Amygdala (tissue), 56 donors: ENCODE measurements around the gene P3H1.
"Not testable (repeated sequence)": the region's sequence is repeated elsewhere in the genome, so short reads cannot be mapped to it uniquely, and the experiment has no call there.

Experiments
- DNase-seq, 56 donors: peaks; one replicate each; lab custom pipeline; 2025; lab: John Stamatoyannopoulos, UW

Gene P3H1, protein sequence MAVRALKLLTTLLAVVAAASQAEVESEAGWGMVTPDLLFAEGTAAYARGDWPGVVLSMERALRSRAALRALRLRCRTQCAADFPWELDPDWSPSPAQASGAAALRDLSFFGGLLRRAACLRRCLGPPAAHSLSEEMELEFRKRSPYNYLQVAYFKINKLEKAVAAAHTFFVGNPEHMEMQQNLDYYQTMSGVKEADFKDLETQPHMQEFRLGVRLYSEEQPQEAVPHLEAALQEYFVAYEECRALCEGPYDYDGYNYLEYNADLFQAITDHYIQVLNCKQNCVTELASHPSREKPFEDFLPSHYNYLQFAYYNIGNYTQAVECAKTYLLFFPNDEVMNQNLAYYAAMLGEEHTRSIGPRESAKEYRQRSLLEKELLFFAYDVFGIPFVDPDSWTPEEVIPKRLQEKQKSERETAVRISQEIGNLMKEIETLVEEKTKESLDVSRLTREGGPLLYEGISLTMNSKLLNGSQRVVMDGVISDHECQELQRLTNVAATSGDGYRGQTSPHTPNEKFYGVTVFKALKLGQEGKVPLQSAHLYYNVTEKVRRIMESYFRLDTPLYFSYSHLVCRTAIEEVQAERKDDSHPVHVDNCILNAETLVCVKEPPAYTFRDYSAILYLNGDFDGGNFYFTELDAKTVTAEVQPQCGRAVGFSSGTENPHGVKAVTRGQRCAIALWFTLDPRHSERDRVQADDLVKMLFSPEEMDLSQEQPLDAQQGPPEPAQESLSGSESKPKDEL

DNA sequence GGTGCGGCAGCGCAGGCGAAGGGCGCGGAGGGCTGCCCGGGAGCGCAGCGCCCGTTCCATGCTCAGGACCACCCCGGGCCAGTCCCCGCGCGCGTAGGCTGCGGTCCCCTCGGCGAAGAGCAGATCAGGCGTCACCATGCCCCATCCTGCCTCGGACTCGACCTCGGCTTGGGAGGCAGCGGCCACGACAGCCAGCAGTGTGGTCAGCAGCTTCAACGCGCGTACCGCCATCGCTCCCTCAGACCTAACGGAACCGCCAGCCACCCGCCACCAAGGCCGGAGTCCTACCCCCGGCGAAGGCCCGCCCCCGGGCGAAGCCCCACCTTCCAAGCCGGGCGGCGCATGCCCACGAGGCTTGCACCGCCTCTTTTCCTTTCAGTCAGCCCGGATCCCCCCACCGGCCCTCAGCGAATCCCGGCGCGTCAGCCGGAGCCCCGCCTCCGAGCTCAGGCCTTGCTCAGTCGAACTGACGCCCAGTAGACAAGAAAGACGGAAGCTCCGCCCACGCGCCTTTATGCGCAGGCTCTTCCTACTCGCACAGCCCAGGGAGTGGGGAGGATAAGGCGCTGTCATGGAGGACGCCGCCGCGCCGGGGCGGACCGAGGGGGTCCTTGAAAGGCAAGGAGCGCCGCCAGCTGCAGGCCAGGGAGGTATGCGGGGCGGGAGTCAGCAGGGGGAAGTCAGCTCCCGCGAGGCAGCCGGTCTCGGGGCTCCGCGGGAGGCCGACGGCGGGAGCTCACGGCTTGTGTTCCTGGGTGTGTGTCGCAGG is at the start of gene P3H1, which contains the start of gene C1orf50:
Gene P3H1, minus strand, starts transcription at position 288 of the 769 bp plus-strand sequence. Its CDS starts 57 bp downstream, at position 231.
Gene C1orf50, plus strand, starts transcription at position 509 of the 769 bp plus-strand sequence. Its CDS starts 63 bp downstream, at position 572.
- DNase-seq: peak; percentile 86 to 100 (median 99)

DNA sequence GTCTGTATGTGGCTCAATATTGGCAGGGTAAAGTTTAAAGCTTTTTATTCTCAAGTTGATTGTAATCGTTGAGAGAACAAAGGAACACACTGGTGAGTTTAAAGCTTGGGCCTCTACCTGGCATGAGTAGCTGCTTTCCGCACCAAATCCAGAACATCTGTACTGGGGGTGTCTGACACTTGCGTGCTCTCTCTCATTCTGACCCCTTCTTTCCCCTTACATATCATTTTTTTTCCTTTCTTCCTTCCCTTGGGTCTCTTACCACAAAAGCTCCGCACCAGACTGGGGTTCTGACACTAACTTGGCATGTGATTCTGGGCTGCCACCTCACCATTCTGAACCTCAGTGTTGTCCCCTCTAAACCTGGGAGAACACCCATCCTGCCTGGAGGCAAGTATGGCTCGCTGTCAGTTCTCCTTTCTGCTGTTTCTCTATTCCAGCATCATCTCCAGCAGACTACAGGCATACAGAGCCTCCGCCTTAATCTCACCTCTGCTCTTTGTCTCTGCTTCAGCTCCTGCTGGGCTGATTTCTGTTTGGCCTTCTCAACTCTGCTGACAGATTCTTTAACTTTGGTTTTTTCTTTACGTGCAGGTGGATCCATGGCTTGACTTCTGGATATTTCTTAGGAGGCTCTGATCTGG is 49.2 kb upstream of the P3H1 start:
- peak in 3 of 56 donors; percentile 22 to 57 (median 25) for DNase-seq

DNA sequence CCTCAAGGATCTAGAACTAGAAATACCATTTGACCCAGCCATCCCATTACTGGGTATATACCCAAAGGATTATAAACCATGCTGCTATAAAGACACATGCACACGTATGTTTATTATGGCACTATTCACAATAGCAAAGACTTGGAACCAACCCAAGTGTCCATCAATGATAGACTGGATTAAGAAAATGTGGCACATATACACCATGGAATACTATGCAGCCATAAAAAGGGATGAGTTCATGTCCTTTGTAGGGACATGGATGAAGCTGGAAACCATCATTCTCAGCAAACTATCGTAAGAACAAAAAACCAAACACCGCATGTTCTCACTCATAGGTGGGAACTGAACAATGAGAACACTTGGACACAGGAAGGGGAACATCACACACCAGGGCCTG is 48.0 kb upstream of the P3H1 start:
- DNase-seq: not testable (repeated sequence)

DNA sequence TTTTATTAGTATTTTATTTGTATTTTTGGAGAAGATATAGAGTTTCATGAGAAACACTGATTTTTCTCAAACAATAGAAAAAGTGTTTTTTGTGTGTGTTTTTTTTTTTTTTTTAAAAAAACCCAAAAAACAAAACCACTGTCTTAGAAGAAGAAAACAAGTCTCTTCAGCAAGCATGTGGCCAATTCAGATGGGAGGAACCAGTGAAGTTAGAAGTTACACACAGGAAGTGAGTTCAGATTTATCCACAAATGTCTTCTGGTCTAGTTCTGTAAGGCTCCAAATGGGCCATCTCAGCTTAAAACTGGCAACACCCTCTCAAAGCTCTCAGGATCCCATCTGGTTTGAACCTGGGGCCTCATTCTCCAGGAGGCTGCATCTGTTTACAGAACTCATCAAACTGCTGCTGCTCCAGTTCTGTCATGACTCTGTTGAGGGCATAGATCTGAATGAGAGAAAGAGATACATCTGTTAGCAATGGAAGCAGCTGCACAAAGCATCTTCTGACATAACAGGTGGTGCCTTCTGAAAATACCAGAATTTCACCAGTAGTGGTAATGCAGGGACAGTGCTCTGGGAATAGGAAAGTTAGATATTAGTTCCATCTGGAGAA is 40.3 kb upstream of the P3H1 start:
- no peak for DNase-seq

DNA sequence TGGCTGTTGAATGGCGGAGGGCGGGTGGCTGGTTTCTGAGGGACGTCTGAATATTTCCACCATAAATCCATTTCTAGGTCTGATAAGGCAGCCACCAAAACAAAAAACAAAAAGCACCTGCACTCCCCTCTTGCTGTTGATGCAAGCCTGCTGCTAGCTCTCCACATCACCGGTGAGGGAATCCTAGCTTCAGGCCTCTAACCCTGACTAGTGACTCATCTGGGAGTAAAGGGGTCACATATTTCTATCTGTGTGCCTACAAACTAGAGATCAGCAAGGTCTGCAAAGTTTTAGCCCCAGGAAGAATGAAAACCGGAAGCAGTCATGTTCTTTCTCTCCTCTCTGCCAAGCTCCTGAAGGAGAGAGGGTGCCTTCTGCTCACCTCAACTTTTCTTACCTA is 39.8 kb upstream of the P3H1 start:
- no peak for DNase-seq

DNA sequence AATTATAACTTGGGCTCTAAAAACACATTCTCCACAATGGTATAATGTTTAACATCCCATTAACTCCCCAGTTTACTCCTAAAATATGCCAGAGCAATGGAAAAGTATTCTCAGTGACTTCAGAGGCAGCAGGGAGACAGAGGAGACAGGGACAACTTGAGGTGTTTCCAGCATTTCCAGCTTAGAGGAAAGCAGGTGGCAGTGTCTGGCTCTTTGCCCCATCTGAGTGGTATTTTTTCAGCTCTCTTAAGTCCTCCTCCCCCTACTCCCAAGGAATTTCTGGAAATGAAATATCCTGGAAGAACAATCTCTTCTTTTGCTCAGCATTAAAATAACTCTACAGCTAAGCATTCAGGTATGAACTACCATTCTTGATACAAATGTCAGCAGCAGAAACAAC is 39.3 kb upstream of the P3H1 start:
- no peak for DNase-seq

DNA sequence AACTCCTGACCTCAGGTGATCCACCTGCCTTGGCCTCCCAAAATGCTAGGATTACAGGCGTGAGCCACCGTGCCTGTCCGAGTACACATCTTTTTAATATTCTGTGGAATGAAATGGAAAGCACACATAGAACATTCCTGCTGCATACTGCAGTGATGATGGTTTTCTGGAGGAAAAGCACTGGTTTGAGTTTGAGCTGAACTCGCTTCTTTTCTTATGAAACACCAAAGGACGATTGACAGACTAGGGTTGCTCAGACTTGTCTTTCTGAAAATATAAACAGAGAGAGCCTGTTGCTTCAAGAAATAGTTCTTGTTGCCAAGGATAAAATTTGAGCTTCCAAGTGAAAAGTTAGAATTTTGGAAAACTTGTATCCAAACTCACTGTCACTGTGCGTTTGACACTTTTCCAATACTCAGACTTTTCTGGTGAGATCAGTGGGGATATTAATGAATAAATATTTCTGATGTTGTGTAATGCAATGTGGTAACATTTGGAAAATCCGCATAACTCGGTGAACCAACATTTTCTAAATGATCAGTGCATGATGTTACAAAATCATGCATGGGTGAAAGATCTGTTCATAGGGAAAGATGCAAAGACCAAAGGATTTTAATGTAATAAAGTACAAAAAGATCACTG is 35.1 kb upstream of the P3H1 start:
- no peak for DNase-seq

DNA sequence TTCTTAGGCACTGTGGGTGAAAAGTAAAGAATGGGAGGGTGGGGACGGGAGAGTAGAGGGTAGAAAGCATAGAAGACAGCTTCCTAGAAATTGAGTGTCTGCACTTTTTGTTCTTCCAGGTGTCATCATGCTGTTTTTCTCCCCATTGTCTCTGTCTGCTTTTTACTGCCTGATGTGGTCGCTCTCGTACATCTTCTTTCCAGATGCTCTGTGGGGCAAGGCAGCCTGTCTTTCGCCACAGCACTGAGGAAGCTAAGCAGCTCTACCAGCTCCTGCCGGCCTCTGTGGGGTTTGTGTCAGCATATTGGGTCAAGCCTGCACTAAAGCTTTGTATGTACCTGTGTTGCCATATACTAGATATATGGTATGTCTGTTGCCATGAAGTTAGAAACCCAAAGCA is 31.2 kb upstream of the P3H1 start:
- peak in 2 of 56 donors; percentile 16 to 21 for DNase-seq

DNA sequence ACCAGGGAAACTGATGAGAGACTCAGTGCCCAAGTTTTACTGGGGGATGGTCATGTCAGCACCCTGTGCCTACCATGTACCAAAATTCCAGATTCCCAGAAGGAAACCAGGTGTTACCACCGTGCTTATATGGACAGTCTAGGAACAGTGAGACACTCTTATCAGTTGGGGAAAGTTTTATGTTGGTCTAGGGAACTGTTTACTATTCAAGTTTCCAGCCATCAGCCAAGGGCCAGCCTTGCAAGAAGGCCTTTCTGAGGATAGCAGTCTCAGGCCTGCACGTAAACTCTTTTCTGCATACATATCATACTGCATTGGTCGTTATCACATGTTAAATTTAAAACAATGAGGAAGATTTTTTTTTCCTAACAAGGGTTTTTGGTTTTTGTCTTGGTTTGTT is 30.6 kb upstream of the P3H1 start:
- DNase-seq: no peak

DNA sequence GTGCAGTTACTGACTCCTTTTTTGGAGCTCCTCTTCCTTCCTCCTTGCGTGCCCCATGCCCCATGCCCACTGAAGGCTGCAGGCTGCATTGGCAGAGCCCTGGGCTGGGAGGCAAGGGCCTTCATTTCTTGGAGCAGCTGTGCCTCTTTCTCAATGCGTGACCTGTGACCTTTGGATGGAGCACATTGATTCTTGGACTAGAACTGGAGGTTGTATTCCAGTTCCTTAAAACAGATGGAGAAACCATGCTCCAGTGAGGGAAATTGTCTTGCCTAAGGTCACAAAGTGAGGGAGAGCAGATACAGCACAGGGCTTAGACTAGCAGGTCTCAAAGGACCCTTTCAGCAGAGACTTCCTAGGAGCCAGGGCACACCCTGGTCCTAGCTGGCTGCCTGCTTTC is 27.0 kb upstream of the P3H1 start:
- no peak for DNase-seq

DNA sequence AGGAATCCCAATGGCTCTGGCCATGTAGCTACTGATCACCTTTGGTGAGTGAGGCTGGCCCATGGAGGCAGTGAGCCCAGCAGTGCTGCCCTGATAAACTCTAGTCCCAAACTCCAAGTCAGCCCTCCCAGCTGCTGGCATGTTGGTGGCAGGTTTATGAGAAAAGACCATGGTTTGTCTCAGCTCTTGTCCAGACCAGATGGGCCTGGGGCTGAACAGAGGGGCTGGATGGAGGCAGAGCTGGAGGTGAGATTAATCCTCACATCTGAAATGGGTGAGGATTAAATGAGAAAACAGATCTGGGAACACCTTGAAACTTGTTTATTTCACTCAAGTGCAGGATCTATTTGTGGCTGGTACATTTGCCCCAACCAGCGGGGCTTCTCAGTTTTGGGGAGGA is 21.2 kb upstream of the P3H1 start:
- no peak for DNase-seq

DNA sequence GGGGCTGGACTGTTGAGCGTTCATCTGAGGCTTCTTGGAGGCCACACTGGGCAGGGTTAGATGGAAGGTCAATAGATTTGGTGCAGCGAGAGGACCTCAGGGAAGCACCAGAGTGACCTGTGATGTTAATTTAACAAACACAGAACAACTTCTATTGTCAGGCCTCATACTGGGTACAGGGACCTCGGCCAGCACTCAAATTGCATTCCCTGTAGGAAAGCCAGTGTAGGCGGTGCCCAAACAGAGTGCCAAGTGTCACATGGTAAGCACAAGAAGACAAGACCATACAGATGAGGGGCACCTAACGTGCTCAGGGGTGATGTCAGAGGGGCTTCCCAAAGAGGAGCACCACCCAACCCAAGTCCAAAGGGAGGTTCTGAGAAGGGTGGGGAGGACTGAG is 19.3 kb upstream of the P3H1 start:
- DNase-seq: no peak

DNA sequence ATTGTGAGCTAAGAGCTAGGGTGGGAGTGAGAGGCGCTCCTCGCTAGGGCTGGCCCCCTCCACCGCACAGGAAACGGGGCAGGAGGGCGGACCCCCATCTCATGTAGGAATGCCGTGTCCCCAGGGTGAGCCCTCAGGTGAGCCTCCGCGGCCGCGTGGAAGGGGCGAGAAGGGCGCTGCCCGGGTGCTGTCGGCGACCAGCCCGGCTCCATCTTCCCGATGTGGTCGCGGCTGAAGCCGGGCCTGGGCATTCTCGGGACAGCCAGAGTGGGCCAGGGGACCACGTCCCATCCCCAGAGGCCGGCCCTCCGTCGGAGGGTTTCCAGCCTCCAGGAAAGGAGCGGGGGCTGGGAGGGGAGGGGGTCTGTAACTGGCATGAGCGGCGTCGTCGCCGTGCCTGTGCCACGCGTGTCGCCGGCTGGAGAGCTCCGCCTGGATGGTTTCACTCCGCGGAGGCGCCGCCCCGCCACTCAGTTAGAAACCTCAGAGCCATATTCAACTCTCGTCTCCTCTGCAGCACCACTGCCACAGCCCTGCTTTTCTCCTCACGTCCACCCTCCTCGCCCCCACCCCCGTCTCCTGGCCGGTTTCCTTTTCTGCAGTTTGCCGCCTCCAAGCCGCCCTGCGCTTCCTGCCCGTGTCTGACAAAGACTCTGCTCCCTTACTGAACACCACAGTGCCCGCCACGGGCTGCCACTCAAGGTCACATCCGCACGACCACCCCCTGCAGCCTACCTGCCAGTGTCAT is 18.3 kb upstream of the P3H1 start, which contains the start of gene TMEM269:
Gene TMEM269, plus strand, starts transcription at position 46 of the 748 bp plus-strand sequence. CDS start 4,903 bp downstream, outside the sequence.
- DNase-seq: peak in 13 of 56 donors; percentile 7 to 44 (median 18)

DNA sequence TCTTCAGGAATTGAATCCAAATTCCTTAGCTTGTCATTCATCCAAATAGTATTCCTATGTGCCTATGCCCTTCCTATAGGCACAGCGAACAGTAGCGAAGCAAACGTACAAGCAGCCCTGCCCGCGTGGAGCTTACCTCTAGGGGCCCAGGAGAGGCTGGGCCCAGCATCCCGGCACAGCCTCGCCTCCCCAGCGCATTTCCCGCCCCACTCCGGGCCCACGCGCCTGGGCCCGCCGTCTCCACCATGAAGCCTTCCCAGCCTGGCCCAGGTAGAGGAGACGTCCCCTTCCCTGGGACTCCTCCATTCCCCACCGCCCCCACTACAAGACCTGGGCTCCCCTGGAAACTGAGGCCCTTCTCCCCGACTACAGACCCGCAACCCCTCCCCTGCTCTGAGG is 17.7 kb upstream of the P3H1 start:
- DNase-seq: no peak

DNA sequence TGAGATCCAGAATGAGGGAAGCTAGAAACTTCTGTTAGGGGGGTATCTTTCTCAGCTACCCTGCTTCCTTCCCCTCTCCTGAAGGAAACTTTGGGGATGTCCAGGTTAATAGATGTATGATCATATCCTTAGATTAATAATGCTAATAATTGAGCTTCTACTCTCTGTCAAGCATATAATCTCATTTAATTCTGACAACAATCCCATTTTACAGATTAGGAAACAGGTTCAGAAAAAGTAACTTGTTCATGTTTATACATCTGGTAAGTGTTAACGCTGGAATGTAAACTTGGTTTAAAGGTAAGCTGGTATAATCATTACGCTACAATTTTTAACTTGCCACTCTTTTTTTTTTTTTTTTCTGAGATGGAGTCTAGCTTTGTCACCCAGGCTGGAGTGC is 16.3 kb upstream of the P3H1 start:
- no peak for DNase-seq

DNA sequence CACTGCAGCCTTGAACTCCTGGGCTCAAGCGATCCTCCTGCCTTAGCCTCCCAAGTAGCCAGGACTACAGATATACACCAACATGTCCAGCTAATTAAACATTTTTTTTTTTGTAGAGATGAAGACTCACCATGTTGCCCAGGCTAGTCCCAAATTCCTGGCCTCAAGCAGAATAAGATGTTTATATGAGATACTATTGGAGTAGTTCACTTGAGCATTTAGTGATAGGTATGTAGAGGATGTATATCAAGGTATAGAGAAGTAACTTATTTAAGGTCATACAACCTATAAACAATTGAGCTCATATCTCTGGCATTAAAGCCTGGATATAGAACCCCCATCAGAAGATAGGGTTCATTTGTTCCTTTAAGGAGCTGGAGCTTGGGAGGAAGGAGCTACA is 13.3 kb upstream of the P3H1 start:
- no peak for DNase-seq

DNA sequence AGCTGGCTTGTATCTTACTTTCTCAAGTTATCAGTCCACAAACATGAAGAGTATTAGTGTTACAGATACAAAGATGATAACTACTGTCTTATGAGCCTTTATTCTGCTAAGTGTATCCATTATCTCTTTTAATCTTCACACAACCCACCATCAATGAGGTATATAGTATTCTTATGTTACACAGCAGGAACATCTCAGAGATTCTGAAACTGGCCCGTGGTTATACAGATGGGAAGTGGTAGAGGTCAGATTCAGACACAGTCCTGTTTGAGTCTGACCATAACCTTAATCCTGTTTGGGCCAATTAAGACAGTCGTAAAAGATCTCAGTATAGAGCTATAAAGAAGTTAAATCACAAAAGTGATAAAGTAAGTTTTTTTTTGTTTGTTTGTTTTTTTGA is 12.9 kb upstream of the P3H1 start:
- no peak for DNase-seq

DNA sequence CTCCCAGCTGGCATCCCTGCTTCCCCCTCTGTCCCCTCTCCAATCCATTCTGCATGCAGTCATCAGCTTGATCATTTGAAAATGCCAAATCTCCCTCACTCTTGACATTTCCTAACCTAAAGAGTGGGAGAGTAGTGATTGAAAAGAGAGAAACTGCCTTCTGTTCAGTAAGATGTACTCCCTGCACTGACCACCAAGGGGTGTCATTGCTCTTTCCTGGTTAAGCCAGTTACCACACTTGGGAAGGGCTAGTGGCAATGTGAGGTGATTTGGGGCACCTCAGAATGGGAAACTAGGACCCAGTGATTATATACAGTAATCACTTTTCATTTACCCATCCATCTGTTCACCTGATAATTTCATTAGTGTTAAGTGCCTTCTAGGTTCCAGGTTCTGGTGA is 11.0 kb upstream of the P3H1 start:
- peak in 13 of 56 donors; percentile 7 to 49 (median 15) for DNase-seq

DNA sequence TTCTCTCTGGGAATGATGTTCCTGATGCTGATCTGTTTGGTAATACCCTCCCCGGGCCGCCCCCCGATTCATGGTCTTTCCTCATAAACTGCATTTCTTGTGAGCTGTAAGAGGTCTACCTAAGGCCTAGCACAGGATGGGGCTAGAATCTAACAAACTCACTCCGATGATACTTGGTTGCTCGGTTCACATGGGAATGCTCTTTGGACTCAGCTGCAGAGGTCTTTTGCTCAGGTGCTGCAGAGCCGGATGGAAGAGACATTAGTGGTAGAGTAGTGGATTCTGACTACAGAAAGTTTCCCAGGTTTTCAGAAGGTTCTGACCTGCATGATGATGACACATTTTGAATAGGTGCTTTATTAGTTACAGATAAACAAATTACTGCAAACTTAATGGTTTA is 9.7 kb upstream of the P3H1 start:
- no peak for DNase-seq
